Suprapubic skin (tissue), 4 donors: ENCODE results near the gene SLC13A4. TPM values are rescaled to one million over a fixed set of nuclear protein-coding genes. Genes with fewer than 3 reads are reported as not detected.
"Not testable (repeated sequence)": the region's sequence is repeated elsewhere in the genome, so short reads cannot be mapped to it uniquely, and the experiment has no call there.

ENCODE experiments used
- DNase-seq, 2 donors: peaks; one replicate each; pipeline ENCODE4 v3.0.0-alpha.2; 2019; ENCODE audit warnings: low spot score in 2 of 2
- H3K27ac ChIP-seq: fragments of 200-600 bp; sonication (generic); one replicate; pipeline ENCODE4 v1.5.1; 2019
- H3K27me3 ChIP-seq: fragments of 200-600 bp; sonication (generic); one replicate; pipeline ENCODE4 v1.5.1; 2019
- H3K36me3 ChIP-seq: fragments of 200-600 bp; sonication (generic); one replicate; pipeline ENCODE4 v1.5.1; 2019
- H3K4me1 ChIP-seq: fragments of 200-600 bp; sonication (generic); one replicate; pipeline ENCODE4 v1.5.1; 2019
- H3K4me3 ChIP-seq: fragments of 200-600 bp; sonication (generic); one replicate; pipeline ENCODE4 v1.5.1; 2019; ENCODE audit warnings: mild to moderate bottlenecking
- H3K9me3 ChIP-seq: fragments of 200-600 bp; sonication (generic); one replicate; pipeline ENCODE4 v1.5.1; 2019
- CTCF ChIP-seq, 2 donors: fragments of 200-600 bp in 1 of 2; fragments of 450-650 bp in 1 of 2; sonication (generic) in 1 of 2; IDR thresholded peaks; one replicate each; pipeline ENCODE4 v1.5.1; 2016 to 2019; ENCODE audit warnings: antibody characterized with exemption in 2 of 2, mild to moderate bottlenecking in 1 of 2, moderate library complexity in 1 of 2
- EP300 ChIP-seq: sonication (generic); formaldehyde crosslinking; IDR thresholded peaks from one replicate; pipeline ENCODE4 v1.6.1; 2017; ENCODE audit warnings: antibody characterized with exemption
- POLR2A ChIP-seq, 2 donors: fragments of 450-650 bp; IDR thresholded peaks; one replicate each; pipeline ENCODE4 v1.6.1; 2017; ENCODE audit warnings: antibody characterized with exemption in 2 of 2, mild to moderate bottlenecking in 2 of 2, moderate library complexity in 2 of 2
- POLR2AphosphoS5 ChIP-seq, 3 donors: sonication (generic); formaldehyde crosslinking; IDR thresholded peaks; one replicate each; pipeline ENCODE4 v1.6.1; 2017; ENCODE audit warnings: antibody characterized with exemption in 3 of 3
- WGBS: methylation state at CpG from one replicate; pipeline ENCODE4 v1.1.5; 2018; 5-methylcytosine and 5-hydroxymethylcytosine counted together
- total RNA-seq, 4 donors: library from RNA; depleted of rRNA; stranded (reverse); fragments of >200 nt; gene quantifications; one replicate each; pipeline ENCODE4 v1.1.0, GENCODE V29; 2016

SLC13A4 gene
- total RNA-seq, 4 donors from 2014 or later, result 0.15 to 1.9 (median 0.51) TPM

- DNase-seq, result no peak
- Histone ChIP-seq H3K27ac (no peak overlapping the region), H3K36me3 (no peaks in the 10 kb centered on the region), H3K27me3 (no peaks in the 10 kb centered on the region), H3K4me1 (peaks cover 28% of the 10 kb centered on the region), H3K4me3 (no peak overlapping the region), H3K9me3 (no peaks in the 10 kb centered on the region)
- WGBS, result 84% methylated on average over 2 of the region's 2 CpGs
- TF ChIP-seq EP300, result no peak
- TF ChIP-seq CTCF (IDR thresholded peaks at IDR 0.05), result peak in 1 of 2 donors; percentile 6
Observed at GRCh38 chr7:135704074-135704473, 23.9 kb downstream of the SLC13A4 start.

- no peaks in the 10 kb centered on the region for H3K36me3 ChIP-seq
- H3K4me3 ChIP-seq, result no peak overlapping the region
- TF ChIP-seq EP300 (no peak), CTCF (IDR thresholded peaks at IDR 0.05) (no peak), POLR2A (IDR thresholded peaks at IDR 0.05) (no peak), POLR2AphosphoS5 (IDR thresholded peaks at IDR 0.05) (no peak)
- no peaks in the 10 kb centered on the region for H3K27me3 ChIP-seq
- no peak overlapping the region for H3K27ac ChIP-seq
- no peaks in the 10 kb centered on the region for H3K4me1 ChIP-seq
- no peaks in the 10 kb centered on the region for H3K9me3 ChIP-seq
- WGBS, result 55% methylated on average over 8 of the region's 8 CpGs
- DNase-seq, result no peak
Observed at GRCh38 chr7:135697276-135698049, 30.5 kb downstream of the SLC13A4 start.

GRCh38 chr7:135693558-135693957, 34.4 kb downstream of the SLC13A4 start:
- no peak for TF ChIP-seq POLR2AphosphoS5 (IDR thresholded peaks at IDR 0.05)
- TF ChIP-seq EP300, result no peak
- Histone ChIP-seq H3K27me3 (no peaks in the 10 kb centered on the region), H3K27ac (no peak overlapping the region), H3K4me3 (no peak overlapping the region), H3K9me3 (no peaks in the 10 kb centered on the region), H3K36me3 (peaks cover 4% of the 10 kb centered on the region), H3K4me1 (no peaks in the 10 kb centered on the region)
- WGBS, result 90% methylated on average over 4 of the region's 4 CpGs
- DNase-seq, result no peak

- not testable (repeated sequence) for H3K4me3 ChIP-seq, H3K27me3 ChIP-seq, H3K27ac ChIP-seq, H3K36me3 ChIP-seq, H3K9me3 ChIP-seq, DNase-seq, H3K4me1 ChIP-seq
- WGBS, result 89% methylated on average over 7 of the region's 7 CpGs
Observed at GRCh38 chr7:135692606-135693005, 35.4 kb downstream of the SLC13A4 start.

GRCh38 chr7:135692055-135692454, 35.9 kb downstream of the SLC13A4 start:
- H3K27ac ChIP-seq, result no peak overlapping the region
- H3K4me1 ChIP-seq, result no peaks in the 10 kb centered on the region
- WGBS, result 67% methylated on average over 3 of the region's 3 CpGs
- TF ChIP-seq EP300 (no peak), POLR2AphosphoS5 (IDR thresholded peaks at IDR 0.05) (no peak)
- H3K4me3 ChIP-seq, result no peak overlapping the region
- DNase-seq, result no peak
- H3K27me3 ChIP-seq, result no peaks in the 10 kb centered on the region
- H3K36me3 ChIP-seq, result peaks cover 4% of the 10 kb centered on the region
- H3K9me3 ChIP-seq, result no peaks in the 10 kb centered on the region

GRCh38 chr7:135690566-135690965, 37.4 kb downstream of the SLC13A4 start:
- WGBS, result 91% methylated on average over 3 of the region's 3 CpGs

More at GRCh38 chr7:135690566-135690965, 37.4 kb downstream of the SLC13A4 start:
- H3K4me1 ChIP-seq, result no peaks in the 10 kb centered on the region
- no peak for TF ChIP-seq POLR2A (IDR thresholded peaks at IDR 0.05)
- no peak for TF ChIP-seq EP300
- no peak for TF ChIP-seq POLR2AphosphoS5 (IDR thresholded peaks at IDR 0.05)
- TF ChIP-seq CTCF (IDR thresholded peaks at IDR 0.05), result no peak
- peaks cover 5% of the 10 kb centered on the region for H3K36me3 ChIP-seq
- no peak overlapping the region for H3K27ac ChIP-seq
- H3K9me3 ChIP-seq, result no peaks in the 10 kb centered on the region
- H3K4me3 ChIP-seq, result no peak overlapping the region
- DNase-seq, result no peak
- no peaks in the 10 kb centered on the region for H3K27me3 ChIP-seq
